ENCODE data around the gene USP48. TPM values are rescaled to one million over a fixed set of nuclear protein-coding genes. Genes with fewer than 3 reads are reported as not detected.
"Not testable (repeated sequence)": the region's sequence is repeated elsewhere in the genome, so short reads cannot be mapped to it uniquely, and the experiment has no call there.

The USP48 gene
- total RNA-seq, 1 donor from 2014 or later: 54.5 TPM

DNA sequence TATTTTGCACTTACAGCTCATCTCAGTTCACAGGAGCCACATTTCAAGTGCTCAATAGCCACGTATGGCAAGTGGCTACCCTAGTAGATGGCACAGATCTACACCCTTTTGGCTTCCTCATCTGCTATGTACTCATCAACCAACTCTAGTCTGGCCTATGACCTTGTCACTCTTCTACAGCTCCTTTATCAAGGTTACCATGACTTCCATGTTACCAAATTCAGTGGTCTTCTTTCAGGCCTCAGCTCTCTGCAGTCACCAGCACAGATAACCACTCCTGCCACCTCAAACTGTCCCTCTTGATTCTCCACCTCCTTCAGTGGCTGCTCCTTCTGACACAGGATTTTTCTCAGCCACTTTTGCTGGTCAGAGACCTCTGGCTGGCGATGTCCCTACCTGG lies 11.7 kb upstream of the USP48 start:
- Mint-ChIP-seq H3K9me3 (ENCODE audit: low read depth) (no peaks in the 10 kb centered on the region), H3K27me3 (ENCODE audit: low read depth) (no peaks in the 10 kb centered on the region), H3K27ac (ENCODE audit: unreplicated experiment) (no peak overlapping the region), H3K4me1 (ENCODE audit: low read depth) (no peaks in the 10 kb centered on the region), H3K4me3 (ENCODE audit: unreplicated experiment) (no peak overlapping the region), H3K36me3 (ENCODE audit: low read depth) (no peaks in the 10 kb centered on the region)
- no peak for DNase-seq (ENCODE audit: low spot score)
- TF ChIP-seq, protein P1, sequence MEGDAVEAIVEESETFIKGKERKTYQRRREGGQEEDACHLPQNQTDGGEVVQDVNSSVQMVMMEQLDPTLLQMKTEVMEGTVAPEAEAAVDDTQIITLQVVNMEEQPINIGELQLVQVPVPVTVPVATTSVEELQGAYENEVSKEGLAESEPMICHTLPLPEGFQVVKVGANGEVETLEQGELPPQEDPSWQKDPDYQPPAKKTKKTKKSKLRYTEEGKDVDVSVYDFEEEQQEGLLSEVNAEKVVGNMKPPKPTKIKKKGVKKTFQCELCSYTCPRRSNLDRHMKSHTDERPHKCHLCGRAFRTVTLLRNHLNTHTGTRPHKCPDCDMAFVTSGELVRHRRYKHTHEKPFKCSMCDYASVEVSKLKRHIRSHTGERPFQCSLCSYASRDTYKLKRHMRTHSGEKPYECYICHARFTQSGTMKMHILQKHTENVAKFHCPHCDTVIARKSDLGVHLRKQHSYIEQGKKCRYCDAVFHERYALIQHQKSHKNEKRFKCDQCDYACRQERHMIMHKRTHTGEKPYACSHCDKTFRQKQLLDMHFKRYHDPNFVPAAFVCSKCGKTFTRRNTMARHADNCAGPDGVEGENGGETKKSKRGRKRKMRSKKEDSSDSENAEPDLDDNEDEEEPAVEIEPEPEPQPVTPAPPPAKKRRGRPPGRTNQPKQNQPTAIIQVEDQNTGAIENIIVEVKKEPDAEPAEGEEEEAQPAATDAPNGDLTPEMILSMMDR (IDR thresholded peaks at IDR 0.05): no peak

DNA sequence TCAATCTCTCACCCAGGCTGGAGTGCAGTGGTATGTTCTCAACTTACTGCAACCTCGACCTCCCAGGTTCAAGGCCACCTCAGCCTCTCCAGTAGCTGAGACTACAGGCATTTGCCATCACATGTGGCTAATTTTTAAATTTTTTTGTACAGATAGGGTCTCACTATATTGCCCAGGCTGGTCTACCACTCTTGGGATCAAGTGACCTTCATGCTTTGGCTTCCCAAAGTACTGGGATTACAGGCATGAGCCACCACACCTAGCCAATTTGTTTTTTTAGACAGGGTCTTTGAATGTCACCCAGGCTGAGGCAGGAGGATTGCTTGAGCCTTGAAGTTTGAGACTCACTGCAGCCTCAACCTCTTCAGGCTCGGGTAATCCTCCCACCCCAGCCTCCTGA lies 10.2 kb upstream of the USP48 start:
- DNase-seq (ENCODE audit: low spot score): no peak
- Mint-ChIP-seq H3K27ac (ENCODE audit: unreplicated experiment) (no peak overlapping the region), H3K36me3 (ENCODE audit: low read depth) (no peaks in the 10 kb centered on the region), H3K9me3 (ENCODE audit: low read depth) (no peaks in the 10 kb centered on the region), H3K4me3 (ENCODE audit: unreplicated experiment) (no peak overlapping the region), H3K4me1 (ENCODE audit: low read depth) (no peaks in the 10 kb centered on the region), H3K27me3 (ENCODE audit: low read depth) (no peaks in the 10 kb centered on the region)
- TF ChIP-seq, protein P1 (IDR thresholded peaks at IDR 0.05): no peak

DNA sequence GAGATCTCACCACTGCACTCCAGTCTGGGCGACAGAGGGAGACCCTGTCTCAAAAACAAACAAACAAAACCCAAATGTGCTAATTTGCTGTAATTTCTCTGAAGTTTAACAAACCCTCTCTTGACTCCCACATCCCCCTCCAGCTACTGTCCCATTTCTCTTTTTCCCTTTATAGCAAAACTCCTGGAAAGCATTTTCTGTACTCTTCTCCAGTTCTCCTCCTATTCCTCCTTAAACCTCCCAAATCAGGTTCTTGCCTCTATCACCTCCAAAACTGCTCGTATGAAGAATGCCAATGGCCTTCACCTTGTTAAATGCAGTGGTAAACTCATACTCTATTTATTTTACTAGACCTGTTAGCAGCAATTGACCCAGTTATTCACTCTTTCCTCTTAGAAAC lies 3.7 kb upstream of the USP48 start:
- DNase-seq (ENCODE audit: low spot score): no peak
- Mint-ChIP-seq H3K4me3 (ENCODE audit: unreplicated experiment) (no peak overlapping the region), H3K27ac (ENCODE audit: unreplicated experiment) (no peak overlapping the region), H3K36me3 (ENCODE audit: low read depth) (no peaks in the 10 kb centered on the region), H3K4me1 (ENCODE audit: low read depth) (peaks cover 9% of the 10 kb centered on the region), H3K9me3 (ENCODE audit: low read depth) (no peaks in the 10 kb centered on the region), H3K27me3 (ENCODE audit: low read depth) (no peaks in the 10 kb centered on the region)
- TF ChIP-seq, protein P1 (IDR thresholded peaks at IDR 0.05): no peak

DNA sequence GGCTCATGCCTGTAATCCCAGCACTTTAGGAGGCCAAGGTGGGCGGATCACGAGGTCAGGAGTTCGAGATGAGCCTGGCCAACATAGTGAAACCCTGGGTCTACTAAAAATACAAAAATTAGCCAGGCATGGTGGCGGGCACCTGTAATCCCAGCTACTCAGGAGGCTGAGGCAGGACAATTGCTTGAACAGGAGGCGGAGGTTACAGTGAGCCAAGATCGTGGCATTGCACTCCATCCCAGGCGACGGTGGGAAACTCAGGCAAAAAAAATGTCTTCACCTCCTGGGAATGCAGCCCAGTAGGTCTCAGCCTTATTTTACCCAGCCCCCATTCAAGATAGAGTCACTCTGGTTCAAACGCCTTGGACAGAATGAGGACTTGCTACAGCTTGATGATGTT lies 2.8 kb upstream of the USP48 start:
- H3K27me3 Mint-ChIP-seq (ENCODE audit: low read depth); DNase-seq (ENCODE audit: low spot score); H3K4me3 Mint-ChIP-seq (ENCODE audit: unreplicated experiment); H3K9me3 Mint-ChIP-seq (ENCODE audit: low read depth); H3K36me3 Mint-ChIP-seq (ENCODE audit: low read depth); H3K27ac Mint-ChIP-seq (ENCODE audit: unreplicated experiment): not testable (repeated sequence)
- peaks cover 13% of the 10 kb centered on the region for H3K4me1 Mint-ChIP-seq (ENCODE audit: low read depth)

DNA sequence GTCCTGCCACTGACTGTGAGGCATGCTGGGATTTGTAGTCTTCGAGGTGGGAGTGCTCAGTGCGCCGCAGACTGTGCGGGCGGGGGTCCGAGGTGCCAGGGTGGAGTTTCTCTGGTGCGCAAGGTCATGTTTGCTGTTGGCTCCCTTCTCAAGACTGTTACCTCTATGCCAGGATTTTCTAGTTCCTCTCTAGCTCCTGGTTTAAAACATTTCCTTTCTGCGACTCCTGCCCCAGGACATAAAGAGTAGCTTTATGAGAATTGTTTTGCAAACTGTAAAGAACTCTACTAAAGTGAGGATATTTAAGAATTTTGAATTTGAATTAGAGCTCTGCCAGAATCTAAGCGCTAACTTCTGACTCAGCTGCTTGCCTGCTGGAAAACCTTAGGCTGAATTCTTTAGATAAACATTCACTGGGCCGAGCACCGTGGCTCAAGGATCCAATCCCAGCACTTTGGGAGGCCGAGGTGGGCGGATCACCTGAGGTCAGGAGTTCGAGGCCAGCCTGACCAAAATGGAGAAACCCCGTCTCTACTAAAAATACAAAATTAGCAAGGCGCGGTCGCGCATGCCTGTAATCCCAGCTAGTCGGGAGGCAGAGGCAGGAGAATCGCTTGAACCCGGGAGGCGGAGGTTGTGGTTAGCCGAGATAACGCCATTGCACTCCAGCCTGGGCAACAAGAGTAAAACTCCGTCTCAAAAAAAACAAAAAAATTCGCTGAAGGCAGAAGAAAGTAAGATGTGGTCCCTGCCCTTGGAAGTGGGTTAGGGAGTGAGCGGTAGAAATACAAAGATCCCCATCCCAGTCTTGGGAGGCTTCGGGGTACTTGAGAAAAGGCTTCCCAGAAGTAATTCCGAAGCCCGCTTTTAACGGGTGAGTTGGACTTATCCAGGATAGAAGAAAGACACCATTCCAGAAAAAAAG lies 992 bp upstream of the USP48 start:
- H3K9me3 Mint-ChIP-seq (ENCODE audit: low read depth): no peaks in the 10 kb centered on the region
- H3K4me3 Mint-ChIP-seq (ENCODE audit: unreplicated experiment): peak overlapping the region; percentile 81

More for the DNA sequence above, 992 bp upstream of the USP48 start:
- Mint-ChIP-seq H3K4me1 (ENCODE audit: low read depth) (peaks cover 25% of the 10 kb centered on the region), H3K36me3 (ENCODE audit: low read depth) (no peaks in the 10 kb centered on the region), H3K27me3 (ENCODE audit: low read depth) (no peaks in the 10 kb centered on the region), H3K27ac (ENCODE audit: unreplicated experiment) (peak overlapping the region; percentile 100)
- TF ChIP-seq, protein P1 (IDR thresholded peaks at IDR 0.05): no peak
- DNase-seq (ENCODE audit: low spot score): no peak

Data from chondrocyte (in vitro differentiated cells).